IPS-18c (cell line): ENCODE results near the gene BCAS3.

ENCODE experiments used
- H3K4me3 ChIP-seq: 2 replicates; pipeline ENCODE4 v1.7.0; 2013; ENCODE audit warnings: low read depth, mild to moderate bottlenecking, low read length, moderate library complexity; ENCODE audit not compliant: insufficient read depth
- H3K9me3 ChIP-seq: one replicate; pipeline ENCODE4 v1.6.1; 2013; ENCODE audit warnings: mild to moderate bottlenecking, low read length, moderate library complexity; ENCODE audit not compliant: control insufficient read depth, insufficient read depth

The BCAS3 gene

DNA sequence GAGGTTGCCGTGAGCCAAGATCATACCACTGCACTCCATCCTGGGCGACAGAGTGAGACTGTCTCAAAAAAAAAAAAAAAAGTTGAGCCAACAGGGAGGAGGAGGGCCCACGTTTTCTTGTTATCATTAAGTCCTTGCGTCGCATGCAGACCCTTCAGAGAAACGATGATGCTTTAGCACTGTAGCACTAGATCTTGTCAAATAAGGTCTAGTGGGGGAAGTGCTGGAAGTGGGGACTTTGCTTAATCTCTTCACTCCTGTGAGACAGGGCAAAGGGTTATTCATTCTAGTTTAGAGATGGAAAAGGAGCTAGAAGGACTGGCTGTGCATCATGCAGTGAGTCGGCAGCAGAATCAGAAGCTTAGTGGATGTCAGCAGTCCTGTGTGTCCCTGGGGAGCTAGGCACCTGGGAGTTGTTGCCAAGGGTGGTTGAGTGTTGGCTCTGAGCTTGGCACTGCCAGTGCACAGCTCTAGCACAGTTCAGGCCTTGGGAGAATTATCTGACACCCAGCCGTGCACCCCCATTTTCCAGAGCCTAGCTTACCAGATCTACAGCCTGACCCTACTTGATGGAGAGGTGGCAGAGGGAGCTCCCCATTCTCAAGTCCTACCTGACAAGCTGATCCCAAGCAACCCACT lies 688.5 kb downstream of the BCAS3 start:
- H3K4me3 ChIP-seq, result no peak overlapping the region
- no peaks in the 10 kb centered on the region for H3K9me3 ChIP-seq

DNA sequence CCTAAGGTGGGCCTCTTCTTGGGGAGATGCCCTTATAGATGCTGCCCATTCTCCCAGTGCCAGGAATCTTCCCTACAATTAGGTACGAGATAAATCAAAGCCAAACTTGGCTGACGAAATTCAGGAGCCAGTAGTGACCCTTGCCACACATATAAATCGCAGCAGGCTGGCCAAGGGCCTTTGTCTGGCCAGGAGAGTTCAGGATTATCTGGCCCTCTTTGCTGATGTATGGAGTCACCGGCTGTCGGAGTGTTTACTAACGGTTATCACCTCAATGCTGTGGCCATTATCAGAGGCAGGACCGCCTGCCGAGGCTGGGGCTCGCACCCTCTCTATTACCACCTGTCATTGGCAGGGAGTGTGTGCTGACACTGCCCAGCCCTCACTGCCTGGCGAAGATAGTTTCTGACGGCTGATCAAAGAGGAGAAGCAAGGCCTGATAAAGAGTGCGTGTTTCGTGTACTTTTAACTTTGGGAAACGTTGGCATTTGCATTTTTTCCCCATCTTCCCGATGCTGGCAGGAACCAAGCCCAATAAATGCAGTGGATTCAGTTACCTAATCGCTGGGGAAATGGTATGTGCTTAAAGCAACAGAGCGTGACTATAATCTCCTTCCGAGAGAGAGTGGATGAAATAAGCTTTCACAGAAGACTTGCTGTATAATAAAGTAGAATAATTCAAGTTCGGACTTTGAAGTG lies 689.2 kb downstream of the BCAS3 start:
- Histone ChIP-seq H3K4me3 (no peak overlapping the region), H3K9me3 (no peaks in the 10 kb centered on the region)

DNA sequence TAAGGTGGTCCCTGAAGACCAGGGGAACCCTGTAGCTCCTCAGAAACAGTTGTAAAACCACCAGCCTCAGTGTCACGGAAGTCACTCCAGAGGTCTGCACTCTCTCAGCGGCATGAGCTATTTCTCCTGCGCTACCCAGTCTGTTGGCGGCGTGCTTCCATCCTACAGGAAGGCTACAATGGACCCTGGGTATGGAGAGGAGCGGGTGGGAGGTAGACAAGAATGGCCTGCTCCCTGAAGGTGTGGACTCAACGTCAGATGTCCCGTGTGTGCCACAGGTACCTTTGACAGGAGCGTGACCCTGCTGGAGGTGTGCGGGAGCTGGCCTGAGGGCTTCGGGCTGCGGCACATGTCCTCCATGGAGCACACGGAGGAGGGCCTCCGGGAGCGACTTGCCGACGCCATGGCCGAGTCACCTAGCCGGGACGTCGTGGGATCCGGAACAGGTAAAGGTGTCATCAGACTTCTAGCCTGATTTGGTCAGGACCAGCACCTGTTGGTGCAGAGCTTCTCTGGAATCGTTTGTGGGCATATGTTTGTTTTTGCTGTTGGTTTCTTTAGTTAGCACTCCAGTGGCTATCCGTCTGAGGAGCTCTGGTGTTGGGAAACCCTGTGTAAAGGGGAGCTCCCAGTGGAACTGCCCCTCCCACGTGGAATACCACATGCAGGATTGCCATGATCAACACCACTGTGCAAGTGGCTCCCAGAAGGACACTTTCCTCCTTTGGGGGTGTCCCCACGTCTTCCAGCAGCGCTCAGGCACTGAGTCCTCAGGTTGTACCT lies 690.6 kb downstream of the BCAS3 start:
- Histone ChIP-seq H3K4me3 (no peak overlapping the region), H3K9me3 (no peaks in the 10 kb centered on the region)

DNA sequence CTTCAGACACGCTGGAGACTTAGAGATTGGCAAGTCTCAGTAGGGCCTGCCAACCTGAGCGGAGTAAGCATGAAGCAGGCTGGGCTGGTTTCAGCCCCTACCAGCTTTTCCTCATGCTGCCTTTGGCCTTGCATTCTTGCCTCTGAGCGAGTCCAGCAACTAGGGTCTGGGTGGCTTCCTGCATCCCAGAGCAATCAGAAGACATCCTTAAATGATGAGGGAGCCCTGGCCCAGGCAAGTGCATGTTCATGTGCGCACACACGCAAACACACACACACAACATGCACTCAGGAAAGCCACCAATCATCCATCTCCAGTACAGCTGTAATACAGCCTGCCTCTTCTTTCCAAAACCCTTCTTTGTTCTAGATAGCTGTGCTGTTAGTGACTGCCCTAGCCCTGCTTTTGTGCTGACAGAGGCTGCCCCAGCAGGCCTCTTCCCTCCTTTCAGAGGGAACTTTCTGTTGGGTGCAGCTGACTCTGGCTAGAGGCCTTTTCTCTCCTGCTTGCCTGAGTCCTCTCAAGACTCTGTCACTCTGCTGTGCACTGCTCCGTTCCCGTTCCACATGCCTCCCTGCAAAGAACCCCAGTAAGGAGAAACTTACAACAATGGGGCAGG lies 691.3 kb downstream of the BCAS3 start:
- Histone ChIP-seq H3K9me3 (no peaks in the 10 kb centered on the region), H3K4me3 (no peak overlapping the region)

GRCh38 chr17:61369751-61370150 lies 692.1 kb downstream of the BCAS3 start:
- H3K4me3 ChIP-seq, result no peak overlapping the region
- no peaks in the 10 kb centered on the region for H3K9me3 ChIP-seq

DNA sequence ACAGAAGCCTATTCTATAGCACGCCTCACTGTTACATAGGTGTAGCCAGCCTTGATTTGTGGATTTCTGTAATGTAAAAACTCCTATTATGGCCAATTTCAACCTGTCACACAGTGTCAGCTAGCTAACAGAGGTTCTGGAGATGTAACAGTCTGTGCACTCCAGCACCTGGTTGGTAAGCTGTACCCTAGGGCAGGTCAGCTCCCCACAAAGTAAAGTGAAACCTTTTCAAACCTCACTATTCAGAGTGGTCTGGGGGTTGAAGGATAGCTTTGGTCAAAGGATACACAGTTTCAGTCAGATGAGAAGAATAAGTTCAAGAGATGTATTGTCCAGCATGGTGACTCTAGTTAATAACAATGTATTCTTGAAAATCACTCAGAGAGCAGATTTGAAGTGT lies 693.5 kb downstream of the BCAS3 start:
- no peaks in the 10 kb centered on the region for H3K9me3 ChIP-seq
- H3K4me3 ChIP-seq, result no peak overlapping the region

DNA sequence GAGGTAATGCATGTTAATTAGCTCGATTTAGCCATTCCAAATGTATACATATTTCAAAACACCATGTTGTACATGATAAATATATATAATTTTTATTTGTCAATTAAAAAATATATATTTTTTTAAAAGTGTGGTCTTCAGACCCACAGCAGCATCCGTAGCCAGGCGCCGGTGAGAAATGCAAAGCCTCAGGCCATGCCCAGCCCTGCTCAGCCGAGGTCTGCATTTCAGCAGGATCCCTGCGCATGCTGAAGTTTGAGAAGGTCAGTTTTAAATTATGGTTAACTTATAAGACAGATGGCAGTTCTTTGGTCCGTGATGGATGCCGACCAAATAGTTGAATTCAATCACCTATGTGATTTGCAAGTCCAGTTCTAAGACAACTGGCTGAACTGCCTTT lies 694.0 kb downstream of the BCAS3 start:
- Histone ChIP-seq H3K9me3 (no peaks in the 10 kb centered on the region), H3K4me3 (no peak overlapping the region)

- Histone ChIP-seq H3K4me3 (no peak overlapping the region), H3K9me3 (peaks cover 2% of the 10 kb centered on the region)
These were observed 694.8 kb downstream of the BCAS3 start for GRCh38 chr17:61372436-61372835.

GRCh38 chr17:61376931-61377838 lies 699.5 kb downstream of the BCAS3 start:
- Histone ChIP-seq H3K9me3 (peaks cover 2% of the 10 kb centered on the region), H3K4me3 (no peak overlapping the region)

DNA sequence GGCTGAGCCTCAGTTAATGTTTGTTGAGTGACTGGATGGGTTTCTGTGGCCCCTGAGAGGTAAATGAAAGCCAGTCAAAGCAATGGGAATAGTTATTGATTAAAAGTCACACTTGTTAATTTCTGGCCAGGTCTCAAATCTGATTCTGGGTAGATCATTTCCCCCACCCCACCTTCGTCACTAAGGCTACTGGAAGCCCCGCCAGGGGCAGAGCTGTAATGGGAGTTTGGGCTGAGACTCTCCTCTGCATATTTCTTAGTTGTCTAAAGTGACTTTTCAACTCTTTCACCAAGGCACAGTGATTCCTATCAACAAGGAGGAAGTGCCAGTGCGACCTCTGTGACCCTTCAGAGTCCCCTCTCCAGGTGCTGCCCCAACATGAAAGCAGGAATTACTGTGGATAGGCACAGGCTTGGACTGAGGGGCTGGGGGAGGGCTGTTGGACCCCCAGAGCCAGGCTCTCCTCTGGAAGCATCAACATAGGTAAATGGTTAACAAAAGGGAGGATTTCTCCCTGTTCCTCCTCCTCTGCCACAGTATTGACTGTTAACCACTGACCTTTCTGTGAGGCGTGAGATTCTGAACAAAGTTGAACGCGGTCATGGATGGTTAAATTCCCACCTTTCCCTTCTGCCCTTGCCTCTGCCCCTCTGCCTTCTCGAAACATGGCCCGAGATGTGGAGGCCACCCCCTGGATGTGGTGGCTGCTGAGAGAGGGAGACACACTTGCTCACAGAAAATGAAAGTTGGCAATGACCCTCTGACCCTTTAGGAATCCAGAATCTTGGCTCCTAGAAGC lies 701.2 kb downstream of the BCAS3 start:
- no peak overlapping the region for H3K4me3 ChIP-seq
- peaks cover 2% of the 10 kb centered on the region for H3K9me3 ChIP-seq

GRCh38 chr17:61379457-61380216 lies 702.0 kb downstream of the BCAS3 start:
- Histone ChIP-seq H3K9me3 (peaks cover 2% of the 10 kb centered on the region), H3K4me3 (no peak overlapping the region)

DNA sequence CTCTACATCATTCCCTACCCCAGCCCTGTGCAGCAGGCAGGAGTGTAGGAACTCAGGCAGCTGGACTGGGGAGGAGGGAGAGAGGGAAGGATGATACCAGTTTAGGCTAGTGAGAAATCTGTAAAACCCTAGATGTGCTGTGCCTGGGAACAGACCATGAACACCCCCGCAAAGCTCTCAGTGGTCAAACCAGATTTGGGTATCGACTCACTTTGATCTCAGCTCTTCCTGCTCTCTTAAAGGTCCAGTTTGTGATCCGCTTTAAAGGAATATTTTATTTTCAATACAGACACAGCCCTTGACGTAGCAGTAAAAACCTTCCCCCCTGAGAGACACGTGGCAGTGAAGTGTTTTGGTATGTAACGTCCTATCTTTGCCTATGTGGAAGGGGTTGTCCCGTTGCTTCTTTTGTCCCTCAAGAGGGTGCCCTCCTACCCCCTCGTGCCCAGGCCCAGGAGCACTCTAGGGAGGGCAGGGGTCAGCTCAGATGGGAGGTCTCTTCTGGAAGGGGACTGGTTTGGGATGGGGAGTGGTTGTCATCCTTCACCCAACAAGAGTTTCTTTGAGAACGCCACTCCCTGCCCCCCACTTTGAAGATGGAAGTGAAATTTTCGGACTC lies 702.7 kb downstream of the BCAS3 start:
- Histone ChIP-seq H3K4me3 (no peak overlapping the region), H3K9me3 (peaks cover 2% of the 10 kb centered on the region)

- Histone ChIP-seq H3K9me3 (peaks cover 2% of the 10 kb centered on the region), H3K4me3 (no peak overlapping the region)
These were observed 703.3 kb downstream of the BCAS3 start for GRCh38 chr17:61380836-61381525.

- Histone ChIP-seq H3K4me3 (no peak overlapping the region), H3K9me3 (peaks cover 2% of the 10 kb centered on the region)
These were observed 703.9 kb downstream of the BCAS3 start for GRCh38 chr17:61381537-61381936.
